SK-N-SH treated with all-trans-retinoic acid at 6 μM for 48 hours (cell line): ENCODE results near the gene MYO16.

Experiments used
- ATAC-seq: fragments of 200-7000 bp; cut with Tn5 transposase; 3 replicates; pipeline ENCODE4 v1.9.1; 2020; ENCODE audit warnings: mild to moderate bottlenecking, moderate library complexity
- ARNTL ChIP-seq: fragments of 450-650 bp; formaldehyde crosslinking; IDR thresholded peaks from 2 replicates; pipeline ENCODE4 v1.5.0; 2020; ENCODE audit warnings: low read depth, mild to moderate bottlenecking, moderate library complexity, borderline replicate concordance
- BACH2 ChIP-seq: fragments of 250-450 bp; sonication (Bioruptor Pico); IDR thresholded peaks from 2 replicates; pipeline ENCODE4 v1.9.0; 2021; ENCODE audit warnings: mild to moderate bottlenecking, borderline replicate concordance
- CREB5 ChIP-seq: fragments of 250-450 bp; sonication (Bioruptor Pico); IDR thresholded peaks from 2 replicates; pipeline ENCODE4 v1.5.1; 2020; ENCODE audit warnings: low read depth, mild to moderate bottlenecking, moderate library complexity
- CSDC2 ChIP-seq: fragments of 250-450 bp; sonication (Bioruptor Pico); IDR thresholded peaks from 2 replicates; pipeline ENCODE4 v1.5.0; 2020; ENCODE audit warnings: mild to moderate bottlenecking, moderate library complexity
- CSRNP3 ChIP-seq: fragments of 250-450 bp; sonication (Bioruptor Pico); IDR thresholded peaks from 2 replicates; pipeline ENCODE4 v1.5.1; 2021; ENCODE audit warnings: mild to moderate bottlenecking, moderate library complexity
- GLIS3 ChIP-seq: fragments of 250-450 bp; sonication (Bioruptor Pico); IDR thresholded peaks from 2 replicates; pipeline ENCODE4 v1.5.0; 2020; ENCODE audit warnings: mild to moderate bottlenecking, moderate library complexity
- ISL1 ChIP-seq: fragments of 250-450 bp; sonication (Bioruptor Pico); IDR thresholded peaks from 2 replicates; pipeline ENCODE4 v2.1.2; 2022; ENCODE audit warnings: mild to moderate bottlenecking, moderate library complexity
- OSR1 ChIP-seq: fragments of 250-450 bp; sonication (Bioruptor Pico); IDR thresholded peaks from 2 replicates; pipeline ENCODE4 v1.8.0; 2022; ENCODE audit warnings: moderate library complexity, mild to moderate bottlenecking, inconsistent platforms
- PATZ1 ChIP-seq: fragments of 250-450 bp; sonication (Bioruptor Pico); IDR thresholded peaks from 2 replicates; pipeline ENCODE4 v1.8.0; 2020; ENCODE audit warnings: mild to moderate bottlenecking, moderate library complexity, borderline replicate concordance
- POU6F1 ChIP-seq: fragments of 250-450 bp; sonication (Bioruptor Pico); IDR thresholded peaks from 2 replicates; pipeline ENCODE4 v1.8.0; 2021; ENCODE audit warnings: low read depth, mild to moderate bottlenecking, moderate library complexity, borderline replicate concordance
- PPARA ChIP-seq: fragments of 250-450 bp; sonication (Bioruptor Pico); IDR thresholded peaks from 2 replicates; pipeline ENCODE4 v1.5.0; 2020; ENCODE audit warnings: mild to moderate bottlenecking, borderline replicate concordance
- SNAI2 ChIP-seq: fragments of 250-450 bp; sonication (Bioruptor Pico); IDR thresholded peaks from 2 replicates; pipeline ENCODE4 v1.5.0; 2020; ENCODE audit warnings: mild to moderate bottlenecking, moderate library complexity
- TCF4 ChIP-seq: fragments of 250-450 bp; sonication (Bioruptor Pico); IDR thresholded peaks from 2 replicates; pipeline ENCODE4 v1.8.0; 2021; ENCODE audit warnings: mild to moderate bottlenecking, moderate library complexity, borderline replicate concordance
- TOX ChIP-seq: fragments of 250-450 bp; sonication (Bioruptor Pico); IDR thresholded peaks from 2 replicates; pipeline ENCODE4 v1.8.0; 2021; ENCODE audit warnings: mild to moderate bottlenecking, moderate library complexity, borderline replicate concordance
- TSHZ2 ChIP-seq: fragments of 250-450 bp; sonication (Bioruptor Pico); IDR thresholded peaks from 2 replicates; pipeline ENCODE4 v1.5.0; 2020; ENCODE audit warnings: mild to moderate bottlenecking, moderate library complexity
- ZC3H10 ChIP-seq: fragments of 250-450 bp; sonication (Bioruptor Pico); IDR thresholded peaks from 2 replicates; pipeline ENCODE4 v1.5.1; 2021; ENCODE audit warnings: mild to moderate bottlenecking, moderate library complexity
- ZFP3 ChIP-seq: fragments of 250-450 bp; sonication (Bioruptor Pico); IDR thresholded peaks from 2 replicates; pipeline ENCODE4 v1.5.0; 2020; ENCODE audit warnings: mild to moderate bottlenecking, moderate library complexity
- ZFP30 ChIP-seq: fragments of 450-650 bp; formaldehyde crosslinking; IDR thresholded peaks from 2 replicates; pipeline ENCODE4 v1.5.0; 2022; ENCODE audit warnings: mild to moderate bottlenecking, moderate library complexity
- ZNF565 ChIP-seq: fragments of 450-650 bp; formaldehyde crosslinking; conservative IDR thresholded peaks from 2 replicates; pipeline ENCODE4 v1.5.0; 2020; ENCODE audit warnings: low read depth, mild to moderate bottlenecking, moderate library complexity
- ZNF70 ChIP-seq: fragments of 450-650 bp; formaldehyde crosslinking; IDR thresholded peaks from 2 replicates; pipeline ENCODE4 v1.5.0; 2020; ENCODE audit warnings: mild to moderate bottlenecking, moderate library complexity
- ZNF8 ChIP-seq: fragments of 450-650 bp; formaldehyde crosslinking; IDR thresholded peaks from 2 replicates; pipeline ENCODE4 v1.5.0; 2020; ENCODE audit warnings: mild to moderate bottlenecking, moderate library complexity

The MYO16 gene

GRCh38 chr13:109021558-109021957 is 392.1 kb downstream of the MYO16 start (continued):
- TF ChIP-seq TSHZ2: no peak

GRCh38 chr13:109024611-109025010 is 395.2 kb downstream of the MYO16 start:
- no peak for ATAC-seq
- TF ChIP-seq TCF4 (CRISPR knock-in tag) (no peak), ARNTL (CRISPR knock-in tag) (no peak), OSR1 (CRISPR knock-in tag) (no peak), ZFP30 (CRISPR knock-in tag) (no peak), TOX (CRISPR knock-in tag) (no peak), ZFP3 (CRISPR knock-in tag) (no peak), TSHZ2 (no peak), CSDC2 (CRISPR knock-in tag) (no peak), POU6F1 (no peak), ISL1 (CRISPR knock-in tag) (no peak), GLIS3 (CRISPR knock-in tag) (no peak), CREB5 (no peak), ZNF565 (CRISPR knock-in tag) (no peak)
- TF ChIP-seq, all 23 proteins: peak for 0

- no peak for TF ChIP-seq ZNF8
- no peak for TF ChIP-seq PATZ1
- no peak for TF ChIP-seq ZNF70 (CRISPR knock-in tag)
- TF ChIP-seq ZNF565 (CRISPR knock-in tag): no peak
- TF ChIP-seq SNAI2: no peak
- TF ChIP-seq BACH2 (CRISPR knock-in tag): no peak
- TF ChIP-seq OSR1 (CRISPR knock-in tag): no peak
- TF ChIP-seq CSRNP3 (CRISPR knock-in tag): no peak
- no peak for TF ChIP-seq TSHZ2
- no peak for TF ChIP-seq ZC3H10
- TF ChIP-seq GLIS3 (CRISPR knock-in tag): no peak
- no peak for TF ChIP-seq ZFP30 (CRISPR knock-in tag)
- no peak for TF ChIP-seq ISL1 (CRISPR knock-in tag)
- no peak for TF ChIP-seq PPARA
- no peak for TF ChIP-seq ARNTL (CRISPR knock-in tag)
- no peak for TF ChIP-seq ZFP3 (CRISPR knock-in tag)
- ATAC-seq: no peak
Measured at GRCh38 chr13:109026266-109026665, 396.9 kb downstream of the MYO16 start.
